Gastroesophageal sphincter (tissue), 3 donors: ENCODE measurements around the gene FBXO47.

Source experiments
- EP300 ChIP-seq: sonication (generic); formaldehyde crosslinking; IDR thresholded peaks from one replicate; pipeline ENCODE4 v1.6.1; 2017; ENCODE audit warnings: antibody characterized with exemption, mild to moderate bottlenecking
- POLR2A ChIP-seq, 2 donors: fragments of 450-650 bp; IDR thresholded peaks; one replicate each; pipeline ENCODE4 v1.6.1; 2017; ENCODE audit warnings: antibody characterized with exemption in 2 of 2, mild to moderate bottlenecking in 2 of 2, moderate library complexity in 1 of 2
- POLR2AphosphoS5 ChIP-seq: sonication (generic); formaldehyde crosslinking; IDR thresholded peaks from one replicate; pipeline ENCODE4 v1.6.1; 2017; ENCODE audit warnings: antibody characterized with exemption
- TF ChIP-seq, protein P1 (sequence below), 4 experiments: fragments of 200-600 bp in 2 of 4; fragments of 450-650 bp in 2 of 4; sonication (generic) in 1 of 4; IDR thresholded peaks; one replicate each; pipeline ENCODE4 v1.5.1; 2017 to 2019; ENCODE audit warnings: antibody characterized with exemption in 4 of 4, mild to moderate bottlenecking in 2 of 4, moderate library complexity in 2 of 4

DNA sequence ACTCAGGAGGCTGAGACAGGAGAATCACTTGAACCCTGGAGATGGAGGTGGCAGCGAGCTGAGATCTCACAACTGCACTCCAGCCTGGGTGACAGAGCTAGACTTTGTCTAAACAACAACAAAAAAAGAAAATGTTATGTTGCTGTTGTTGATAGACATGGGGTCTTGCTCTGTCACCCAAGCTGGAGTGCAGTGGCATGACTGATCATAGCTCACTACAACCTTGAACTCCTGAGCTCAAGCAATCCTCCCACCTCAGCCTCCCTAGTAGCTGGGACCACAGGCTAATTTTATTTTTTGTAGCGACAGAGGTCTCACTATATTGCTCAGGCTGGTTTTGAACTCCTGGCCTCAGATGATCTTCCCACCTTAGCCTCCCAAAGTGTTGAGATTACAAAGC lies 20.0 kb downstream of the FBXO47 start:
- TF ChIP-seq, protein P1, sequence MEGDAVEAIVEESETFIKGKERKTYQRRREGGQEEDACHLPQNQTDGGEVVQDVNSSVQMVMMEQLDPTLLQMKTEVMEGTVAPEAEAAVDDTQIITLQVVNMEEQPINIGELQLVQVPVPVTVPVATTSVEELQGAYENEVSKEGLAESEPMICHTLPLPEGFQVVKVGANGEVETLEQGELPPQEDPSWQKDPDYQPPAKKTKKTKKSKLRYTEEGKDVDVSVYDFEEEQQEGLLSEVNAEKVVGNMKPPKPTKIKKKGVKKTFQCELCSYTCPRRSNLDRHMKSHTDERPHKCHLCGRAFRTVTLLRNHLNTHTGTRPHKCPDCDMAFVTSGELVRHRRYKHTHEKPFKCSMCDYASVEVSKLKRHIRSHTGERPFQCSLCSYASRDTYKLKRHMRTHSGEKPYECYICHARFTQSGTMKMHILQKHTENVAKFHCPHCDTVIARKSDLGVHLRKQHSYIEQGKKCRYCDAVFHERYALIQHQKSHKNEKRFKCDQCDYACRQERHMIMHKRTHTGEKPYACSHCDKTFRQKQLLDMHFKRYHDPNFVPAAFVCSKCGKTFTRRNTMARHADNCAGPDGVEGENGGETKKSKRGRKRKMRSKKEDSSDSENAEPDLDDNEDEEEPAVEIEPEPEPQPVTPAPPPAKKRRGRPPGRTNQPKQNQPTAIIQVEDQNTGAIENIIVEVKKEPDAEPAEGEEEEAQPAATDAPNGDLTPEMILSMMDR (IDR thresholded peaks at IDR 0.05) = no peak
- TF ChIP-seq POLR2A (IDR thresholded peaks at IDR 0.05) (no peak), POLR2AphosphoS5 (no peak), EP300 (no peak)
